ENCODE results near the gene SDHB. TPM values are rescaled to one million over a fixed set of nuclear protein-coding genes. Genes with fewer than 3 reads are reported as not detected.

Gene SDHB
- total RNA-seq, 1 donor from 2014 or later = 72.7 TPM

GRCh38 chr1:16999863-17000262, 54.0 kb downstream of the SDHB start:
- H3K9me3 Mint-ChIP-seq = no peaks in the 10 kb centered on the region
- H3K27me3 Mint-ChIP-seq = no peaks in the 10 kb centered on the region
- H3K27ac Mint-ChIP-seq = no peak overlapping the region
- peaks cover 9% of the 10 kb centered on the region for H3K36me3 Mint-ChIP-seq
- TF ChIP-seq CTCF (conservative IDR thresholded peaks at IDR 0.05) = no peak
- H3K4me3 Mint-ChIP-seq = no peak overlapping the region
- no peak for DNase-seq (ENCODE audit: extremely low spot score, unreplicated experiment)
- no peaks in the 10 kb centered on the region for H3K4me1 Mint-ChIP-seq (ENCODE audit: unreplicated experiment)

- Mint-ChIP-seq H3K4me1 (ENCODE audit: unreplicated experiment) (no peaks in the 10 kb centered on the region), H3K27me3 (no peaks in the 10 kb centered on the region), H3K36me3 (peaks cover 5% of the 10 kb centered on the region), H3K4me3 (no peak overlapping the region), H3K9me3 (no peaks in the 10 kb centered on the region), H3K27ac (no peak overlapping the region)
- DNase-seq (ENCODE audit: extremely low spot score, unreplicated experiment) = no peak
- TF ChIP-seq CTCF (conservative IDR thresholded peaks at IDR 0.05) = no peak
Observed at GRCh38 chr1:16998589-16998988, 55.2 kb downstream of the SDHB start.

- Mint-ChIP-seq H3K36me3 (peaks cover 5% of the 10 kb centered on the region), H3K27me3 (no peaks in the 10 kb centered on the region), H3K27ac (no peak overlapping the region), H3K4me1 (ENCODE audit: unreplicated experiment) (no peaks in the 10 kb centered on the region), H3K4me3 (no peak overlapping the region), H3K9me3 (no peaks in the 10 kb centered on the region)
- no peak for DNase-seq (ENCODE audit: extremely low spot score, unreplicated experiment)
- TF ChIP-seq CTCF (conservative IDR thresholded peaks at IDR 0.05) = no peak
Observed at GRCh38 chr1:16996845-16997244, 57.0 kb downstream of the SDHB start.

- H3K4me3 Mint-ChIP-seq = no peak overlapping the region
- no peaks in the 10 kb centered on the region for H3K9me3 Mint-ChIP-seq
- no peaks in the 10 kb centered on the region for H3K27me3 Mint-ChIP-seq
- H3K36me3 Mint-ChIP-seq = peaks cover 3% of the 10 kb centered on the region
- no peak for TF ChIP-seq CTCF (conservative IDR thresholded peaks at IDR 0.05)
- H3K27ac Mint-ChIP-seq = no peak overlapping the region
- no peaks in the 10 kb centered on the region for H3K4me1 Mint-ChIP-seq (ENCODE audit: unreplicated experiment)
- no peak for DNase-seq (ENCODE audit: extremely low spot score, unreplicated experiment)
Observed at GRCh38 chr1:16993521-16994038, 60.3 kb downstream of the SDHB start.

- no peak for DNase-seq (ENCODE audit: extremely low spot score, unreplicated experiment)
- Mint-ChIP-seq H3K4me3 (no peak overlapping the region), H3K27me3 (no peaks in the 10 kb centered on the region), H3K9me3 (no peaks in the 10 kb centered on the region), H3K27ac (no peak overlapping the region), H3K4me1 (ENCODE audit: unreplicated experiment) (no peaks in the 10 kb centered on the region), H3K36me3 (no peaks in the 10 kb centered on the region)
- no peak for TF ChIP-seq CTCF (conservative IDR thresholded peaks at IDR 0.05)
Observed at GRCh38 chr1:16992675-16993074, 61.2 kb downstream of the SDHB start.

- no peak for DNase-seq (ENCODE audit: extremely low spot score, unreplicated experiment)
- Mint-ChIP-seq H3K9me3 (no peaks in the 10 kb centered on the region), H3K36me3 (no peaks in the 10 kb centered on the region), H3K4me3 (no peak overlapping the region), H3K27me3 (no peaks in the 10 kb centered on the region), H3K4me1 (ENCODE audit: unreplicated experiment) (no peaks in the 10 kb centered on the region), H3K27ac (no peak overlapping the region)
- TF ChIP-seq CTCF (conservative IDR thresholded peaks at IDR 0.05) = no peak
Observed at GRCh38 chr1:16992102-16992501, 61.7 kb downstream of the SDHB start.
